Keratinocyte (primary cell): Measurements from ENCODE around the gene DCP1B.
"Not testable (repeated sequence)": the region's sequence is repeated elsewhere in the genome, so short reads cannot be mapped to it uniquely, and the experiment has no call there.

ENCODE experiments used
- EZH2 ChIP-seq: IDR thresholded peaks from one replicate; pipeline ENCODE4 v1.6.1; 2012; ENCODE audit warnings: inconsistent platforms, mild to moderate bottlenecking, low read length, moderate library complexity
- TF ChIP-seq, protein P1 (sequence below), 3 experiments: IDR thresholded peaks in 1 of 3; conservative IDR thresholded peaks in 1 of 3; optimal IDR thresholded peaks in 1 of 3; 2 replicates in 2 of 3; 3 replicates in 1 of 3; pipeline versions ENCODE3 to v1.5.1; 2011; ENCODE audit warnings: low read length in 3 of 3, mild to moderate bottlenecking in 3 of 3, moderate library complexity in 2 of 3, control low read depth in 1 of 3, inconsistent platforms in 1 of 3; ENCODE audit not compliant: insufficient read depth in 2 of 3; ENCODE audit errors: extremely low read depth in 1 of 3

GRCh38 chr12:1945502-1945901 lies 58.8 kb downstream of the DCP1B start:
- TF ChIP-seq, protein P1, sequence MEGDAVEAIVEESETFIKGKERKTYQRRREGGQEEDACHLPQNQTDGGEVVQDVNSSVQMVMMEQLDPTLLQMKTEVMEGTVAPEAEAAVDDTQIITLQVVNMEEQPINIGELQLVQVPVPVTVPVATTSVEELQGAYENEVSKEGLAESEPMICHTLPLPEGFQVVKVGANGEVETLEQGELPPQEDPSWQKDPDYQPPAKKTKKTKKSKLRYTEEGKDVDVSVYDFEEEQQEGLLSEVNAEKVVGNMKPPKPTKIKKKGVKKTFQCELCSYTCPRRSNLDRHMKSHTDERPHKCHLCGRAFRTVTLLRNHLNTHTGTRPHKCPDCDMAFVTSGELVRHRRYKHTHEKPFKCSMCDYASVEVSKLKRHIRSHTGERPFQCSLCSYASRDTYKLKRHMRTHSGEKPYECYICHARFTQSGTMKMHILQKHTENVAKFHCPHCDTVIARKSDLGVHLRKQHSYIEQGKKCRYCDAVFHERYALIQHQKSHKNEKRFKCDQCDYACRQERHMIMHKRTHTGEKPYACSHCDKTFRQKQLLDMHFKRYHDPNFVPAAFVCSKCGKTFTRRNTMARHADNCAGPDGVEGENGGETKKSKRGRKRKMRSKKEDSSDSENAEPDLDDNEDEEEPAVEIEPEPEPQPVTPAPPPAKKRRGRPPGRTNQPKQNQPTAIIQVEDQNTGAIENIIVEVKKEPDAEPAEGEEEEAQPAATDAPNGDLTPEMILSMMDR (optimal IDR thresholded peaks at IDR 0.05 in 1 of 3, IDR thresholded peaks at IDR 0.05 in 1 of 3, conservative IDR thresholded peaks at IDR 0.05 in 1 of 3; ENCODE audit: extremely low read depth in 1 of 3, insufficient read depth in 2 of 3, low read length in 3 of 3): not testable (repeated sequence)
- not testable (repeated sequence) for TF ChIP-seq EZH2
